Epithelial cell of esophagus (primary cell): ENCODE measurements around the gene HCN4.
"Not testable (repeated sequence)": the region's sequence is repeated elsewhere in the genome, so short reads cannot be mapped to it uniquely, and the experiment has no call there.

Experiments
- DNase-seq: peaks from one replicate; pipeline ENCODE4 v3.0.0; 2010; ENCODE audit warnings: low read depth
- H3K4me3 ChIP-seq: 2 replicates; pipeline ENCODE4 v1.5.1; 2011; ENCODE audit warnings: mild to moderate bottlenecking, low read length, control low read depth
- TF ChIP-seq, protein P1 (sequence below): IDR thresholded peaks from 2 replicates; pipeline ENCODE4 v1.5.1; 2011; ENCODE audit warnings: low read depth, mild to moderate bottlenecking, low read length, control low read depth, inconsistent platforms; ENCODE audit not compliant: insufficient read depth; ENCODE audit errors: missing control alignments

HCN4 gene

GRCh38 chr15:73317651-73318462 lies 50.9 kb downstream of the HCN4 start:
- no peak for DNase-seq
- TF ChIP-seq, protein P1, sequence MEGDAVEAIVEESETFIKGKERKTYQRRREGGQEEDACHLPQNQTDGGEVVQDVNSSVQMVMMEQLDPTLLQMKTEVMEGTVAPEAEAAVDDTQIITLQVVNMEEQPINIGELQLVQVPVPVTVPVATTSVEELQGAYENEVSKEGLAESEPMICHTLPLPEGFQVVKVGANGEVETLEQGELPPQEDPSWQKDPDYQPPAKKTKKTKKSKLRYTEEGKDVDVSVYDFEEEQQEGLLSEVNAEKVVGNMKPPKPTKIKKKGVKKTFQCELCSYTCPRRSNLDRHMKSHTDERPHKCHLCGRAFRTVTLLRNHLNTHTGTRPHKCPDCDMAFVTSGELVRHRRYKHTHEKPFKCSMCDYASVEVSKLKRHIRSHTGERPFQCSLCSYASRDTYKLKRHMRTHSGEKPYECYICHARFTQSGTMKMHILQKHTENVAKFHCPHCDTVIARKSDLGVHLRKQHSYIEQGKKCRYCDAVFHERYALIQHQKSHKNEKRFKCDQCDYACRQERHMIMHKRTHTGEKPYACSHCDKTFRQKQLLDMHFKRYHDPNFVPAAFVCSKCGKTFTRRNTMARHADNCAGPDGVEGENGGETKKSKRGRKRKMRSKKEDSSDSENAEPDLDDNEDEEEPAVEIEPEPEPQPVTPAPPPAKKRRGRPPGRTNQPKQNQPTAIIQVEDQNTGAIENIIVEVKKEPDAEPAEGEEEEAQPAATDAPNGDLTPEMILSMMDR: no peak
- H3K4me3 ChIP-seq: no peak overlapping the region

- TF ChIP-seq, protein P1: no peak
- no peak for DNase-seq
- H3K4me3 ChIP-seq: no peak overlapping the region
Observed at GRCh38 chr15:73313861-73314260, 54.9 kb downstream of the HCN4 start.

GRCh38 chr15:73308305-73308704 lies 60.5 kb downstream of the HCN4 start:
- TF ChIP-seq, protein P1: no peak

DNA sequence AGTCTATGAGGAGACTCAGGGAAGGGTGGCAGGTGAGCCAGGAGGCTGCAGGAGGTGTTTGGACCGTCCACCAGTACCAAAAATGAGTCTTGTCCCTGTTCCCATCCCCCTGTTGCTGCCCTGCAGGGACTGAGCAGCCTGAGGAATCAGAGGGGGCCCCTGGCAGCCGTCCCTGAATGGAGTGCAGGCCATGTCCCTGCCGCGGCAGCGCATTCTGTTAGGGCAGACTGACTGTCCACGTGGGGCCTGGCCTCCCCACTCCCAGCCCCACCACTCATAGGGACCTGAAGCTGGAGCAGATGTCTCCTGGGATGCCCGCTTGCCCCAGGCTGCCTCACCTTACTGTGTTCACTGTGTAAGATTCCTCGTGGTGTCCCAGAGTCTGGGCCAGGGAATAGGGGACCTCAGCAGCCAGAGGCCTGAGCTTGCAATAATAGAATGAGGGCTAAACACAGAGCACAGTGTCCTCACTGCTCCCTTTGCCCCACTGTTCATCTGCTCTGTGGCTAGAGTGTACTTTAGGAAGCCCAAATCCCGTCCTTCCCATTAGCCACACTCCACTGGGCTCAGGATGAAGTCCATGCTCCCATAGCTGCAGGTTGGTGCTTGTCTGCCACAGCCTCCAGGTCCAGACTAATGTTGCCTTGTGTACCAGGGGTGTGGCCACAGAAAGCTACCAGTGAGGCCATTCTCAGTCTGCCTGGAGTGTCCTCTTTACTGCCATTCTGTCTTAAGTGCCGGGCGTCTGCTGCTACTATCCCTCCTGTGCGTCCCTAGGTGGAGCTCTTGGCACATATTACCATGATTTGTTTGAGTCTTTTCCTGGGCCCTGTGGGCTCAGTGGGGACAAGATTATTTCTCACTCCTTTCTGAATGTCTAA lies 63.2 kb downstream of the HCN4 start:
- H3K4me3 ChIP-seq: no peak overlapping the region
- DNase-seq: peak; percentile 90
- TF ChIP-seq, protein P1: peak; percentile 82

More at GRCh38 chr15:73308305-73308704, 60.5 kb downstream of the HCN4 start:
- H3K4me3 ChIP-seq: no peak overlapping the region
- no peak for DNase-seq

DNA sequence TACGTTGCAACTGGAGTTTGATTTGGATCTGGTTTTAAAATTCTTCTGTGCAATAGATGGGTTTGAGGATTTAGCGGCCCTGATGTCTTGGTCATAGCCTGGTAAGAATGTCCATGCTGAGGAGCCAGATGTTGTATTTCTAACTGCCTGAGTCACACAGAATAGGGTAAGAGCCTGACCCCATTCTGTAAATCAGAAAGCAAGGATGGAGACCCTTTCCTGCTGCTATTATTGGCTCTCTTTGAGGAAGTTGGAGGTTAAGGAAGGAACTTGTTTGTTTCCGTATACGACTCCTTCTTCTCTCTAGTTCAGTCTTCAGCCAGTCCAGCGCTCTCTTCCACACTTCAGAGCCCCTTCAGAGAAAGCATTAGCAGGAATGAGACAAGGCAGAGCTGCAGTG lies 65.1 kb downstream of the HCN4 start:
- no peak for DNase-seq
- no peak overlapping the region for H3K4me3 ChIP-seq
- TF ChIP-seq, protein P1: no peak

- H3K4me3 ChIP-seq, DNase-seq: not testable (repeated sequence)
Observed at GRCh38 chr15:73300286-73300685, 68.5 kb downstream of the HCN4 start.

GRCh38 chr15:73298522-73299245 lies 70.1 kb downstream of the HCN4 start:
- TF ChIP-seq, protein P1: no peak

More at GRCh38 chr15:73298522-73299245, 70.1 kb downstream of the HCN4 start:
- no peak for DNase-seq
- no peak overlapping the region for H3K4me3 ChIP-seq
